CD14-positive monocyte (primary cell): ENCODE measurements around the gene EML3. TPM values are rescaled to one million over a fixed set of nuclear protein-coding genes. Genes with fewer than 3 reads are reported as not detected.
"Not testable (repeated sequence)": the region's sequence is repeated elsewhere in the genome, so short reads cannot be mapped to it uniquely, and the experiment has no call there.

ENCODE experiments used
- DNase-seq, 3 donors: peaks; one replicate each; pipeline ENCODE4 v3.0.0-alpha.2; 2011 to 2022
- H2AFZ ChIP-seq: 2 replicates; pipeline ENCODE4 v1.6.0; 2012; ENCODE audit warnings: mild to moderate bottlenecking, low read depth, low read length, inconsistent platforms; ENCODE audit not compliant: insufficient read depth, poor library complexity, severe bottlenecking
- H3K27ac ChIP-seq, 2 donors: 1 replicate in 1 of 2; 2 replicates in 1 of 2; pipeline ENCODE4 v1.5.1; 2012 to 2013; ENCODE audit warnings: low read length in 2 of 2, control low read depth in 1 of 2, inconsistent platforms in 1 of 2, low read depth in 1 of 2, mild to moderate bottlenecking in 1 of 2
- H3K27me3 ChIP-seq, 2 donors: one replicate each; pipeline versions ENCODE4 v1.6.0 to v1.6.1; 2011 to 2013; ENCODE audit warnings: low read length in 2 of 2; ENCODE audit not compliant: control insufficient read depth in 2 of 2, insufficient read depth in 2 of 2
- H3K36me3 ChIP-seq, 2 donors: replicated peaks in 1 of 2; 1 replicate in 1 of 2; 2 replicates in 1 of 2; pipeline versions ENCODE4 v1.5.1 to v1.6.1; 2012 to 2013; ENCODE audit warnings: low read length in 2 of 2, control low read depth in 1 of 2, inconsistent platforms in 1 of 2, mild to moderate bottlenecking in 1 of 2; ENCODE audit not compliant: insufficient read depth in 2 of 2, control insufficient read depth in 1 of 2
- H3K4me1 ChIP-seq, 2 donors: 1 replicate in 1 of 2; 2 replicates in 1 of 2; pipeline versions ENCODE4 v1.5.1 to v1.6.1; 2012 to 2013; ENCODE audit warnings: low read length in 2 of 2, control low read depth in 1 of 2, inconsistent platforms in 1 of 2, mild to moderate bottlenecking in 1 of 2, moderate library complexity in 1 of 2; ENCODE audit not compliant: insufficient read depth in 2 of 2, control insufficient read depth in 1 of 2
- H3K4me2 ChIP-seq: replicated peaks from 2 replicates; pipeline ENCODE3; 2012; ENCODE audit warnings: low read length, moderate library complexity, mild to moderate bottlenecking; ENCODE audit not compliant: poor library complexity, severe bottlenecking; ENCODE audit errors: extremely low read depth
- H3K4me3 ChIP-seq, 3 experiments: fragments of 200-600 bp in 1 of 3; sonication (generic) in 1 of 3; replicated peaks in 1 of 3; 1 replicate in 2 of 3; 2 replicates in 1 of 3; pipeline ENCODE4 v1.5.1; 2011 to 2013; ENCODE audit warnings: low read length in 3 of 3, mild to moderate bottlenecking in 3 of 3, control low read depth in 2 of 3, low read depth in 2 of 3, inconsistent platforms in 1 of 3, moderate library complexity in 1 of 3
- H3K79me2 ChIP-seq: 2 replicates; pipeline ENCODE4 v1.6.0; 2012; ENCODE audit warnings: mild to moderate bottlenecking, control low read depth, inconsistent platforms, low read length, moderate library complexity; ENCODE audit not compliant: insufficient read depth
- H3K9ac ChIP-seq: 2 replicates; pipeline ENCODE4 v1.6.0; 2017; ENCODE audit warnings: low read length, mild to moderate bottlenecking; ENCODE audit not compliant: insufficient read depth, poor library complexity, severe bottlenecking
- H3K9me3 ChIP-seq, 2 donors: replicated peaks in 1 of 2; 1 replicate in 1 of 2; 2 replicates in 1 of 2; pipeline versions ENCODE4 v1.5.1 to v1.6.1; 2012 to 2013; ENCODE audit warnings: low read length in 2 of 2, control low read depth in 1 of 2; ENCODE audit not compliant: control insufficient read depth in 1 of 2, insufficient read depth in 1 of 2
- H4K20me1 ChIP-seq: 2 replicates; pipeline ENCODE4 v1.6.0; 2012; ENCODE audit warnings: mild to moderate bottlenecking, low read length, control low read depth, moderate library complexity; ENCODE audit not compliant: insufficient read depth
- H3K27ac Mint-ChIP-seq, 7 donors: one replicate each; pipeline ENCODE4 v1.8.0; 2020; ENCODE audit warnings: mild to moderate bottlenecking in 7 of 7, mixed read lengths in 7 of 7, moderate library complexity in 6 of 7, inconsistent platforms in 2 of 7
- H3K27me3 Mint-ChIP-seq, 3 donors: one replicate each; pipeline ENCODE4 v1.8.0; 2021 to 2022; ENCODE audit warnings: low read depth in 3 of 3, mild to moderate bottlenecking in 3 of 3, mixed read lengths in 3 of 3, moderate library complexity in 3 of 3, inconsistent platforms in 1 of 3
- H3K36me3 Mint-ChIP-seq, 2 donors: one replicate each; pipeline ENCODE4 v1.8.0; 2020; ENCODE audit warnings: mixed read lengths in 2 of 2, inconsistent platforms in 1 of 2, mild to moderate bottlenecking in 1 of 2
- H3K4me1 Mint-ChIP-seq: one replicate; pipeline ENCODE4 v1.8.0; 2020; ENCODE audit warnings: mild to moderate bottlenecking, mixed read lengths
- H3K4me3 Mint-ChIP-seq, 2 donors: one replicate each; pipeline ENCODE4 v1.8.0; 2020; ENCODE audit warnings: mild to moderate bottlenecking in 2 of 2, mixed read lengths in 2 of 2, moderate library complexity in 1 of 2
- H3K9me3 Mint-ChIP-seq, 7 donors: one replicate each; pipeline ENCODE4 v1.8.0; 2020 to 2022; ENCODE audit warnings: mixed read lengths in 7 of 7, mild to moderate bottlenecking in 6 of 7, moderate library complexity in 6 of 7, inconsistent platforms in 2 of 7
- CTCF ChIP-seq: fragments of 200-600 bp; IDR thresholded peaks from one replicate; pipeline ENCODE4 v1.8.0; 2022; ENCODE audit warnings: antibody characterized with exemption, mild to moderate bottlenecking
- WGBS: methylation state at CpG from one replicate; pipeline ENCODE4 v1.1.5; 2013; ENCODE audit warnings: missing lambda C conversion rate; ENCODE audit not compliant: insufficient coverage; 5-methylcytosine and 5-hydroxymethylcytosine counted together
- intact Hi-C, 2 donors: fragments of 100-400 bp; cut with micrococcal nuclease; formaldehyde crosslinking; loops; one replicate each; pipeline versions ENCODE4 v1.15.0 to v1.15.1; 2023
- polyA plus RNA-seq, 3 donors: library from polyadenylated mRNA; depleted of rRNA in 1 of 3; unstranded in 2 of 3; stranded (reverse) in 1 of 3; fragments of 300-500 nt in 2 of 3; fragments of >200 nt in 1 of 3; fragmentation: Illumina TruSeq in 2 of 3; gene quantifications; 1 replicate in 2 of 3; 2 replicates in 1 of 3; pipeline ENCODE4 v1.2.3, GENCODE V29; 2012 to 2021

The EML3 gene
- polyA plus RNA-seq, 3 donors, result 7.2 to 131 (median 10.6) TPM

DNA sequence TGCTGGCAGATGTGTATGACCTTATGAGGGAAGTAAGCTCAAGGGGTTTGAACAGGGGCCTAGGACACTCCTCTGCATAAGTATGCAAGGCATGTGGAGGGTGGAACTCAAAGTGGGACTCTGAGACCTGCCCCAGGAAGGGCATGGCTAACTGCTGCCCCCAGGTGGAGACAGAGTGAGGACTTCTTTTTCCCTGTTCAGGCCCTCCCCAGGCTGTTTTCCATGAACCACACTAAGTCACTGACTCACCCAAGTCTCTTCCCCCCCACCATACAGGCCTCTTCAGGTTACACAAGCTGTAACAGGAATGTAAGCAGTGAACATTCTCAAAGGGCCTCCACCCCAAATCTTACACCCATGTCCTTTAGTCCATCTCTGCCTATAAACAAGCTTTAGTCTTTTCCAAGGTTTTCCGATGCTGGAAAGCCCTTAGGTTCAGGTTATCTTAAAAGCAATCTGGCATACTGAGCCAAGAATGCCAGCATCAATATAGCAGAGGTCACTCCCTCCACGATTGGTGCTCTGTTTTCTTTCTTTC is 51.9 kb downstream of the EML3 start:
- Histone ChIP-seq H3K4me2 (no peak overlapping the region), H3K27ac (peak overlapping the region; percentile 10 to 56), H3K27me3 (no peaks in the 10 kb centered on the region), H4K20me1 (peaks cover 39% of the 10 kb centered on the region), H3K9ac (no peak overlapping the region), H3K4me1 (peaks cover 36 to 44% of the 10 kb centered on the region in 2 donors), H3K4me3 (no peak overlapping the region), H3K79me2 (peaks cover 74% of the 10 kb centered on the region), H3K9me3 (no peaks in the 10 kb centered on the region), H3K36me3 (peaks cover 52 to 56% of the 10 kb centered on the region in 2 donors), H2AFZ (no peak overlapping the region)
- Mint-ChIP-seq H3K36me3 (peaks cover 43 to 72% of the 10 kb centered on the region in 2 donors), H3K4me3 (no peak overlapping the region), H3K9me3 (no peaks in the 10 kb centered on the region), H3K27me3 (peaks cover 0 to 2% (median 2%) of the 10 kb centered on the region in 3 donors), H3K27ac (peak overlapping the region; percentile 70 to 87 (median 81)), H3K4me1 (peaks cover 37% of the 10 kb centered on the region)
- 100% methylated on average over 2 of the region's 2 CpGs for WGBS
- peak; percentile 78 for TF ChIP-seq CTCF
- intact Hi-C loops, result loop anchor here in 1 of 2 donors (5.0 kb wide), 1 partner anchor 138 kb away; no protein-coding TSS in a partner anchor
- peak; percentile 88 to 94 (median 90) for DNase-seq

DNA sequence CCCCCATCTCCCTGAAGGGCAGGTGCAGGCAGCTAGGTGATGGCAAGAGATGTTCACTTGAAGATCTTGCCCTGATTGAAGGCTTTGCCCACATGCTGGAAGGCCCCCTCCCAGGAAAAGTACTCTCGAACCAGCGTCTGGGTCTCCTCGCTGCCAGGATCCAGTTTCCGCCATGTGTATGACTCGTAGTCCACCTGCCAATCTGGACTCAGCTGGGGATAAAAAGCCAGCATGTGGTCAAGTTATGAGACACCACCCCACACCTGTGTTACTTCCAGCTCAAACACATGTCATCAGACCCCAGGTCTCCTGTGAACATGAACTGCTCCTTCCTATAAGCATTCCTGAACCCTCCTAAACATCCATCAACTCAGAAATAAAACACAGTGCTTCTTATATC is 52.9 kb downstream of the EML3 start:
- Mint-ChIP-seq H3K4me1 (peaks cover 47% of the 10 kb centered on the region), H3K36me3 (peaks cover 34 to 62% of the 10 kb centered on the region in 2 donors), H3K27ac (peak overlapping the region; percentile 30 to 87 (median 78))
- H3K4me2 ChIP-seq, H3K9ac ChIP-seq, H2AFZ ChIP-seq, H3K27me3 Mint-ChIP-seq, H3K9me3 Mint-ChIP-seq, DNase-seq, H3K4me3 Mint-ChIP-seq, H3K27me3 ChIP-seq, H3K4me3 ChIP-seq, H3K9me3 ChIP-seq: not testable (repeated sequence)
- intact Hi-C loops, result loop anchor here (2.0 to 5.0 kb wide), 2 partner anchors 19 to 137 kb away; no protein-coding TSS in a partner anchor
- H3K4me1 ChIP-seq, result peaks cover 46 to 54% of the 10 kb centered on the region in 2 donors
- peaks cover 43 to 46% of the 10 kb centered on the region in 2 donors for H3K36me3 ChIP-seq
- peak overlapping the region in 1 of 2 donors; percentile 26 for H3K27ac ChIP-seq
- peaks cover 30% of the 10 kb centered on the region for H4K20me1 ChIP-seq
- 84% methylated on average over 4 of the region's 5 CpGs for WGBS
- H3K79me2 ChIP-seq, result peaks cover 69% of the 10 kb centered on the region
